Activated CD4-positive, alpha-beta memory T cell treated with anti-CD3 and anti-CD28 coated beads for 36 hours (primary cell): Measurements from ENCODE around the gene PLEKHA8. TPM values are rescaled to one million over a fixed set of nuclear protein-coding genes. Genes with fewer than 3 reads are reported as not detected.

ENCODE experiments used
- CTCF ChIA-PET: fragments of 350-600 bp; sonication (Branson Sonifier 250); formaldehyde crosslinking; loops from one replicate; lab custom pipeline; 2021; ENCODE audit warnings: antibody characterized with exemption, inconsistent platforms; lab: Charles Lee
- POLR2A ChIA-PET: fragments of 350-600 bp; sonication (Branson Sonifier 250); formaldehyde crosslinking; loops from one replicate; lab custom pipeline; 2021; ENCODE audit warnings: antibody characterized with exemption; lab: Charles Lee
- DNase-seq: peaks from one replicate; pipeline ENCODE4 v3.0.0-alpha.2; 2020
- H3K27ac Mint-ChIP-seq: one replicate; pipeline ENCODE4 v1.8.0; 2021; ENCODE audit warnings: mixed read lengths
- H3K27me3 Mint-ChIP-seq: one replicate; pipeline ENCODE4 v1.8.0; 2021; ENCODE audit warnings: mixed read lengths
- H3K36me3 Mint-ChIP-seq: one replicate; pipeline ENCODE4 v1.8.0; 2021; ENCODE audit warnings: mixed read lengths
- H3K4me1 Mint-ChIP-seq: one replicate; pipeline ENCODE4 v1.8.0; 2021; ENCODE audit warnings: low read depth, mixed read lengths
- H3K4me3 Mint-ChIP-seq: one replicate; pipeline ENCODE4 v1.8.0; 2021; ENCODE audit warnings: mild to moderate bottlenecking, mixed read lengths
- H3K9me3 Mint-ChIP-seq: one replicate; pipeline ENCODE4 v1.8.0; 2021; ENCODE audit warnings: mixed read lengths
- intact Hi-C: fragments of 100-400 bp; cut with micrococcal nuclease; formaldehyde crosslinking; loops from one replicate; pipeline ENCODE4 v1.15.1; 2023
- total RNA-seq, 2 experiments: library from RNA; stranded (reverse); gene quantifications; one replicate each; pipeline ENCODE4 v1.2.3, GENCODE V29; 2021

Gene PLEKHA8
- total RNA-seq, 2 experiments from 2014 or later = 9.4 to 10.1 TPM

GRCh38 chr7:30166155-30166840, 138.1 kb downstream of the PLEKHA8 start:
- Mint-ChIP-seq H3K36me3 (no peaks in the 10 kb centered on the region), H3K27ac (no peak overlapping the region), H3K27me3 (no peaks in the 10 kb centered on the region), H3K4me1 (peaks cover 16% of the 10 kb centered on the region), H3K4me3 (no peak overlapping the region), H3K9me3 (no peaks in the 10 kb centered on the region)
- intact Hi-C loops = no loop called here
- POLR2A ChIA-PET = no interaction called here
- DNase-seq = no peak
- CTCF ChIA-PET = interaction anchor here (1.2 kb wide), 1 partner anchor 398 kb away, joined by 3 read pairs; no protein-coding TSS in a partner anchor

DNA sequence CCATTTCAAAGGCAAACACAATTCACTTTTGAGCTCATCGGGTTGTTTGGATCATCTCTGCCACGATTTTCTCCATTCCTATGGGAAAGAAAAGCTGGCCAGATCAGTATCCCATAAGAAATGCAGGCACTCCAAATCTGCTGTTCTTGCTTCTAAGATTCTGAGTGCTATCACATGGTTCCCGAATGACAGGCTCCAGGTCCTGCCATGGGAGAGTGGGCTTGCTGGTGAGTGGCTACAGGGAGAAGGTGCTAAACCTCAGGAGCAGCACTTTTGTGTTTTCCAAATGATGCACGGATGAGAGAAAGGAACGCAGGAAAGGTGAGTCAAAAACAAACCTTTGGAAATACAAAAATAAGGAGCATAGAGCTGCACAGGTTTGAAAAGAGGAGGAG, 138.6 kb downstream of the PLEKHA8 start:
- POLR2A ChIA-PET = no interaction called here
- CTCF ChIA-PET = interaction anchor here (1.2 kb wide), 1 partner anchor 397 kb away, joined by 3 read pairs; no protein-coding TSS in a partner anchor
- H3K27me3 Mint-ChIP-seq = no peaks in the 10 kb centered on the region
- no peak overlapping the region for H3K4me3 Mint-ChIP-seq
- intact Hi-C loops = no loop called here
- no peaks in the 10 kb centered on the region for H3K36me3 Mint-ChIP-seq
- no peaks in the 10 kb centered on the region for H3K9me3 Mint-ChIP-seq
- peaks cover 16% of the 10 kb centered on the region for H3K4me1 Mint-ChIP-seq
- H3K27ac Mint-ChIP-seq = no peak overlapping the region
- no peak for DNase-seq

DNA sequence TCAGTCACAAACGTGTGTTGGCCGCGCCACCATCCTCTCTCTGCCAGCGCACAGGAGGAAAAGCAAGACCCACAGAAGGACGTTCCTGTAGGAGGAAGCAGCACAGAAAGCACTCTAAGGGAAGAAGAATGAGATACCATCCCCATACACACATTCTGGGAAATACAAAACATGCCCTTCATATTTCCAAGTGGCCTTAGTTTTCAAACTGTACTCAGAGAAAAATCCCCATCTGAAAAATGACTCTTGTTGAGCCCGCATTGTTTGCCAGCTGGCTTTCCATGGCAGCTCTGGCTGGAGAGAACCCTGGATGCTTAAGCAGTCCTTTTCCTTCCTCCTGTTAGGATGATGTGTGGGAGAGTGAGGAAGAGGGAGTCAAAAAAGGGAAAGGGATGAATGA, 139.7 kb downstream of the PLEKHA8 start:
- ChIA-PET POLR2A (no interaction called here), CTCF (no interaction called here)
- Mint-ChIP-seq H3K36me3 (no peaks in the 10 kb centered on the region), H3K4me3 (no peak overlapping the region), H3K27ac (no peak overlapping the region), H3K27me3 (no peaks in the 10 kb centered on the region), H3K4me1 (peaks cover 8% of the 10 kb centered on the region), H3K9me3 (no peaks in the 10 kb centered on the region)
- no peak for DNase-seq
- intact Hi-C loops = no loop called here

DNA sequence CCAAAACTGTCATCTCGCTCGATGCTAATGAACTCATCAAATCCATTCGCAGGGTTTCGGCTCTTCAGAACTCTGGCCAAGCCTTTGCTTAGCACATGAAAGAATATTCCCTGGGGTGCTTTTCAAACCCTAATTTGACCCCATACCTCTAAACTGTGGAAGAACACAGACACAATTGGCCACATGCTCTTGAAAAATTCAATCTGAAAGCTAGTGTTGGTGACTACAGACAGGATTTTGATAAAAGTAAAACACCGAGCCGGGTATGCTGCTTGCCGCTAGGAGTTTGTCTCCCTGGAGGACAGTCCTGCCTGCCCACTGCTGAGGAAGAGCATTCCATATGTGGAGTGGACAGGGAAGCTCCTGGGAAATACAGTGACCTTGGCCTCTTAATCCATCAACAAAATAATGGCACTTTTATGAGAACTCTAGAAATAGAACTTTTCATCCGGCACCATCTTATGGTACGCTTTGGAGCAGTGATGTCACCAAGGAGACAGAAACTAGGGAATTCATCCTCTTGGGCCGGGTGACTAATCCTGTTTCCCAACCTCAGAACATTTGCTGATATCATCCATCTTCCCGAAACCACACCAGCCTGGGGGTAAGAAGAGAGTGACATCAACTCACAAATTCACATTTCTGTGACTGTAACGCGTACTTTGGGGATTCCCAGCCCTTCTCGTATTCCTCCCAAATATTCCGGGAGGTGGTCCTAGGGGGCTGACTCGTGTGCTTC, 140.8 kb downstream of the PLEKHA8 start:
- ChIA-PET CTCF (no interaction called here), POLR2A (no interaction called here)
- intact Hi-C loops = no loop called here
- H3K4me3 Mint-ChIP-seq = no peak overlapping the region
- no peaks in the 10 kb centered on the region for H3K36me3 Mint-ChIP-seq
- no peak overlapping the region for H3K27ac Mint-ChIP-seq
- peaks cover 1% of the 10 kb centered on the region for H3K4me1 Mint-ChIP-seq
- no peaks in the 10 kb centered on the region for H3K9me3 Mint-ChIP-seq
- no peak for DNase-seq
- no peaks in the 10 kb centered on the region for H3K27me3 Mint-ChIP-seq

- no peak for DNase-seq
- Mint-ChIP-seq H3K9me3 (no peaks in the 10 kb centered on the region), H3K4me3 (no peak overlapping the region), H3K27ac (no peak overlapping the region), H3K4me1 (no peaks in the 10 kb centered on the region), H3K36me3 (no peaks in the 10 kb centered on the region), H3K27me3 (no peaks in the 10 kb centered on the region)
- intact Hi-C loops = no loop called here
- ChIA-PET POLR2A (no interaction called here), CTCF (no interaction called here)
These were observed 141.4 kb downstream of the PLEKHA8 start for GRCh38 chr7:30169579-30169978.

DNA sequence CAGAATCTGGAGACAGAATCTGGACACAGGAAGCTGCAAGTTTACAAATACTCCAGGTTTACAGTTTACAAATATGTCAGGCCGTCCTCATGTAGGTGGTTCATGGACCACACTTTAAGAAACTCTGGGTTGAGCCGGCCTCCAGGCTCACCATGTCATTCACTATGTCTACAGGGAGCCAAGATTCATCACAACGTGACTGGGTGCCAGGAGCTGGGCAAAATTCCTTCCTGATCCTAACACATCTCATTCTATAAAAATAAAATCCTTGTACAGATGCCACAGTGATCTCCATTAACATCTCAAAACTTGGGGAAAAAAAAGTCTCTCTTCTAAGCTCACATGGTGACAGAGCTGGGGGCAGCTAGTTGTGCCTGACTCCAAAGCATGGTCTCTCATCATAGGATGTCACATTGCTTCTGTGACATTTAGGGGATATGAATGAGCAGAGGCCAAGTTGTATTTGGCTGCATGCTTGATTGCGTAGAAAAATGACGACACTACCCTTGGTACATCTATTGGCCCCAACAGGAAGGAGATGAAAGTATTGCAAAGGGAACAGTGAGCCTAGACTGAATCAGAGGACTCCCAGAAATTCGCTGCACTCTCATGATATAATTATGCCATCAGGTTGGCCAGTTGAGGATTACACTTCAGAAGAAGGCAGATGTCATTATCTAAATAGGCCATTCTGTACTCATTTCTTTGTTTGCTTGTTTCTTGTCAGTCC, 142.4 kb downstream of the PLEKHA8 start:
- no peak overlapping the region for H3K4me3 Mint-ChIP-seq
- CTCF ChIA-PET = no interaction called here
- no peaks in the 10 kb centered on the region for H3K27me3 Mint-ChIP-seq
- no peaks in the 10 kb centered on the region for H3K9me3 Mint-ChIP-seq
- no peaks in the 10 kb centered on the region for H3K36me3 Mint-ChIP-seq
- intact Hi-C loops = no loop called here
- H3K4me1 Mint-ChIP-seq = no peaks in the 10 kb centered on the region
- no peak overlapping the region for H3K27ac Mint-ChIP-seq
- POLR2A ChIA-PET = no interaction called here
- no peak for DNase-seq

DNA sequence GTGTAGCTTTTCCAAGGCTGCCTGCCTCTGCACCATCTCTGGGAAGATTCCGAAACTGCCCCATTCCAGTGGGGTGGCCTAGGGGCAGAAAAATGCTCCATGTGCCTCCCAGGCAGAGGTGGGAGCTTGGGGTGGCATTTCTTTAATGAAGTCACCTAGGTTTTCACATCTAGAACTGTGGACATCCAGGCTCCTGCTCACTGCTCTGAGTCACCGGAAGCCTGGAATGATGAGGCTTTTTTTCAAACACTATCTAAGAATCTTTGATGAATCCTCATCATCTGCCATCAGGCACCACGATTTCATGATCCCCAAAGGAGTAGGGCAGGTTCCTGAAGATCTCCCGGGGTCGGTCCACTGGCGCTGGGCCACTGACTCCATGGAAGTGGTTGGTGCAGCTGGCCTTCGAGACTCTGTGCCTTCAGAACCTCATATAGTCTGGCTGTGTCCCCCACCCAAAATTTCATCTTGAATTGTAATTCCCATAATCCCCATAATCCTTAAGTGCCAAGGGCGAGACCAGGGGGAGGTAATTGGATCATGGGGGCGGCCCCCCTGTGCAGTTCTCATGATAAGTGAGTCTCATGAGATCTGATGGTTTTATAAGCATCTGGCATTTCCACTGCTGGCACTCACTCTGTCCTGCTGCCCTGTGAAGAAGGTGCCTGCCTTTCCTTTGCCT, 143.7 kb downstream of the PLEKHA8 start:
- H3K27me3 Mint-ChIP-seq = no peaks in the 10 kb centered on the region
- intact Hi-C loops = no loop called here
- no peaks in the 10 kb centered on the region for H3K9me3 Mint-ChIP-seq
- no peak overlapping the region for H3K27ac Mint-ChIP-seq
- no peaks in the 10 kb centered on the region for H3K4me1 Mint-ChIP-seq
- no peak overlapping the region for H3K4me3 Mint-ChIP-seq
- H3K36me3 Mint-ChIP-seq = no peaks in the 10 kb centered on the region
- DNase-seq = no peak
- ChIA-PET POLR2A (no interaction called here), CTCF (no interaction called here)

- POLR2A ChIA-PET = no interaction called here
- no peak for DNase-seq
- Mint-ChIP-seq H3K27me3 (no peaks in the 10 kb centered on the region), H3K9me3 (no peaks in the 10 kb centered on the region), H3K4me1 (no peaks in the 10 kb centered on the region), H3K36me3 (no peaks in the 10 kb centered on the region), H3K27ac (no peak overlapping the region), H3K4me3 (no peak overlapping the region)
- intact Hi-C loops = no loop called here
- CTCF ChIA-PET = no interaction called here
These were observed 144.2 kb downstream of the PLEKHA8 start for GRCh38 chr7:30172451-30172850.

GRCh38 chr7:30173058-30173897, 145.1 kb downstream of the PLEKHA8 start:
- no peak for DNase-seq
- CTCF ChIA-PET = no interaction called here

DNA sequence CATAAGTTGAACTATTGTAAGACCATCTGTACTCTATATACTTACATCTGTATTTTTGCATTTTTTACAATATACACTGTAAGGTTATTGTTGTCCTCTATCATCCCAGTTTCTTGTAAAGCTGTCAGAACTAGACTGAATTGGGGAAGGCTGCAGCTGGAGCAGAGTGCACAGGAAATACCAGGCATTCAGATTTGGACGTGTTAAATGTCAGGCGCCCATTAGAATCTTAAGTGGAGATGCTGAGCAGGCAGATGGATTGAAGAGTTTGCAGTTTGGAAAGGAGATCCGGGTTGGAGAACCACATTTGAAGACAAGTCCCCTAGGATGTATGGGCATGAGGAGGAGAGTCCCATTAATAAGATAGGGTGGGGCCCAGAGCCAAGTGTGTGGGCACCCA, 147.0 kb downstream of the PLEKHA8 start:
- no peak for DNase-seq
- no peaks in the 10 kb centered on the region for H3K36me3 Mint-ChIP-seq
- POLR2A ChIA-PET = no interaction called here
- H3K4me1 Mint-ChIP-seq = peaks cover 4% of the 10 kb centered on the region
- no peak overlapping the region for H3K27ac Mint-ChIP-seq
- no peaks in the 10 kb centered on the region for H3K27me3 Mint-ChIP-seq
- no peak overlapping the region for H3K4me3 Mint-ChIP-seq
- CTCF ChIA-PET = no interaction called here
- no peaks in the 10 kb centered on the region for H3K9me3 Mint-ChIP-seq
- intact Hi-C loops = no loop called here

More at GRCh38 chr7:30173058-30173897, 145.1 kb downstream of the PLEKHA8 start:
- no peak overlapping the region for H3K4me3 Mint-ChIP-seq
- H3K9me3 Mint-ChIP-seq = no peaks in the 10 kb centered on the region
- no peaks in the 10 kb centered on the region for H3K27me3 Mint-ChIP-seq
- H3K4me1 Mint-ChIP-seq = no peaks in the 10 kb centered on the region
- H3K27ac Mint-ChIP-seq = no peak overlapping the region
- intact Hi-C loops = no loop called here
- no peaks in the 10 kb centered on the region for H3K36me3 Mint-ChIP-seq
- POLR2A ChIA-PET = no interaction called here

- Mint-ChIP-seq H3K9me3 (no peaks in the 10 kb centered on the region), H3K4me3 (no peak overlapping the region), H3K27ac (no peak overlapping the region), H3K4me1 (peaks cover 4% of the 10 kb centered on the region), H3K27me3 (no peaks in the 10 kb centered on the region), H3K36me3 (no peaks in the 10 kb centered on the region)
- intact Hi-C loops = no loop called here
- no peak for DNase-seq
- CTCF ChIA-PET = interaction anchor here (1.0 kb wide), 1 partner anchor 12 kb away, joined by 3 read pairs; no protein-coding TSS in a partner anchor
- POLR2A ChIA-PET = no interaction called here
These were observed 147.5 kb downstream of the PLEKHA8 start for GRCh38 chr7:30175636-30176147.
